Effector memory CD4-positive, alpha-beta T cell (primary cell): ENCODE data around the gene GLRX.
A peak's percentile ranks its signal among the peaks of the same experiment; 100 is the strongest.

Experiments
- DNase-seq, 3 donors: peaks; one replicate each; pipeline ENCODE4 v3.0.0-alpha.2; 2020
- H3K27ac ChIP-seq: 2 replicates; pipeline ENCODE4 v1.7.0; 2013; ENCODE audit warnings: mild to moderate bottlenecking, low read length, moderate library complexity; ENCODE audit not compliant: insufficient read depth, poor library complexity, severe bottlenecking
- H3K27me3 ChIP-seq: replicated peaks from 2 replicates; pipeline ENCODE4 v1.7.0; 2013; ENCODE audit warnings: mild to moderate bottlenecking, low read length; ENCODE audit not compliant: insufficient read depth, control insufficient read depth, poor library complexity, severe bottlenecking
- H3K36me3 ChIP-seq: 2 replicates; pipeline ENCODE4 v1.7.0; 2013; ENCODE audit warnings: mild to moderate bottlenecking, low read length, moderate library complexity; ENCODE audit not compliant: control insufficient read depth, insufficient read depth
- H3K4me1 ChIP-seq: 2 replicates; pipeline ENCODE4 v1.7.0; 2013; ENCODE audit warnings: low read length, mild to moderate bottlenecking; ENCODE audit not compliant: control insufficient read depth, insufficient read depth, poor library complexity, severe bottlenecking
- H3K4me3 ChIP-seq: 2 replicates; pipeline ENCODE4 v1.7.0; 2013; ENCODE audit warnings: low read length, low read depth, mild to moderate bottlenecking; ENCODE audit not compliant: insufficient read depth, poor library complexity, severe bottlenecking
- H3K9me3 ChIP-seq: 2 replicates; pipeline ENCODE4 v1.7.0; 2013; ENCODE audit warnings: mild to moderate bottlenecking, low read length, moderate library complexity; ENCODE audit not compliant: control insufficient read depth

GLRX gene

DNA sequence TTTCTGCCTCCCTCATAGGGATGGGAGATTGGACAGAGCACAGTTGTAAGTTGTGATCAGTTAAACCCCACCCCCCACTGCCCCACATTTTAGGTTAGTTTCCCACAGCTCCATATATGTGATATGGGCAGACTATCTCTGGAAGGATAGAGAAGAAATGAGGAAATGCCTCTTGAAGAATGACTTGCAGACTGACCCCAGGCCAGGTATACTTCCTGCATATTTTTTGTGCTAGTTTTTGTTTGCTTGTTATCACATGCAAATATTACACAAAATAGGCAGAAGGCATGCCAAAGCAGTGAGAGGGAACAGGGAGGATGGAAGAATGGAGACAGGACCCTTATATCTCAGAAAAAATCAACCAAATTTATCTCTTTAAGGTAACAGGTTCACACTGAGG lies 10.1 kb upstream of the GLRX start:
- H3K4me1 ChIP-seq = peaks cover 9% of the 10 kb centered on the region

DNA sequence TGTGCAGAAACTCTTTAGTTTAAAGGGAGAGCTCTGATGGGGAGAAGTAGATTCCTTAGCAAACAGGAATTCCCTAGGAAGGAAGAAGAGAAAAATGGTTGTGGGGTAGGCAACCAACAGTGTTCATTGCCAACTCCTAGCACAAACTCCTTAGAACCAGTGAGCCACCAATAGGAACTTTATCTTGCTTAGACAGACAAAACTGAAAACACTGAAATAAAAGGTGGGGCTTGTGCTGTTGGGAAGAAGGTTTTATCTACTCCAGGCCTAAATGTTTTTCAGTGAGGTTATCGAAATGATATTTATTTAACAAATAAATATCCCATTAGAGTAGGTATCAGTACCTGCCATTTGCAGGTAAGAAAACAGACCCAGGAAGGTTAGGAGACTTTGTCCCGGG lies 7.7 kb upstream of the GLRX start:
- no peaks in the 10 kb centered on the region for H3K27me3 ChIP-seq
- peaks cover 13% of the 10 kb centered on the region for H3K4me1 ChIP-seq
- no peaks in the 10 kb centered on the region for H3K9me3 ChIP-seq
- no peak overlapping the region for H3K27ac ChIP-seq
- H3K36me3 ChIP-seq = no peaks in the 10 kb centered on the region
- H3K4me3 ChIP-seq = no peak overlapping the region
- no peak for DNase-seq

More for the DNA sequence above, 10.1 kb upstream of the GLRX start:
- Histone ChIP-seq H3K36me3 (no peaks in the 10 kb centered on the region), H3K9me3 (no peaks in the 10 kb centered on the region), H3K4me3 (no peak overlapping the region), H3K27me3 (no peaks in the 10 kb centered on the region), H3K27ac (no peak overlapping the region)
- no peak for DNase-seq

DNA sequence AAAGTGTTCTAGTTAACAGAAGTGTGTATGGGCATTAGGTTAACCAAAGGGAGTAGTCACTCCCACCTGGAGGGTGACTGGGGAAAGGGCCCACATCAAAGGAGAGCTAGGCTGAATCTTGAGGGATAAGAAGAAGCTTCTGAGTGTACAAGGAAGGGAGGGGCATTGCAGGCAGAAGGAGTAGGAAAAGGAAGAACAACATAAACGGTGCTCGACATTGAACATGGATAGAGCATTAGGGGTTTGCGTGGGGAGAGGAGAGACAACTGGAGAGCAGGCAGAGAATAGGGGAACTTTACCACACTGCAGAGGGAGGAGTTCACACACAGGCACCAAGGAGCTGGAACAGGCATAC lies 5.3 kb upstream of the GLRX start:
- Histone ChIP-seq H3K27me3 (no peaks in the 10 kb centered on the region), H3K27ac (no peak overlapping the region), H3K4me3 (no peak overlapping the region), H3K4me1 (peaks cover 27% of the 10 kb centered on the region), H3K36me3 (no peaks in the 10 kb centered on the region), H3K9me3 (no peaks in the 10 kb centered on the region)
- no peak for DNase-seq

DNA sequence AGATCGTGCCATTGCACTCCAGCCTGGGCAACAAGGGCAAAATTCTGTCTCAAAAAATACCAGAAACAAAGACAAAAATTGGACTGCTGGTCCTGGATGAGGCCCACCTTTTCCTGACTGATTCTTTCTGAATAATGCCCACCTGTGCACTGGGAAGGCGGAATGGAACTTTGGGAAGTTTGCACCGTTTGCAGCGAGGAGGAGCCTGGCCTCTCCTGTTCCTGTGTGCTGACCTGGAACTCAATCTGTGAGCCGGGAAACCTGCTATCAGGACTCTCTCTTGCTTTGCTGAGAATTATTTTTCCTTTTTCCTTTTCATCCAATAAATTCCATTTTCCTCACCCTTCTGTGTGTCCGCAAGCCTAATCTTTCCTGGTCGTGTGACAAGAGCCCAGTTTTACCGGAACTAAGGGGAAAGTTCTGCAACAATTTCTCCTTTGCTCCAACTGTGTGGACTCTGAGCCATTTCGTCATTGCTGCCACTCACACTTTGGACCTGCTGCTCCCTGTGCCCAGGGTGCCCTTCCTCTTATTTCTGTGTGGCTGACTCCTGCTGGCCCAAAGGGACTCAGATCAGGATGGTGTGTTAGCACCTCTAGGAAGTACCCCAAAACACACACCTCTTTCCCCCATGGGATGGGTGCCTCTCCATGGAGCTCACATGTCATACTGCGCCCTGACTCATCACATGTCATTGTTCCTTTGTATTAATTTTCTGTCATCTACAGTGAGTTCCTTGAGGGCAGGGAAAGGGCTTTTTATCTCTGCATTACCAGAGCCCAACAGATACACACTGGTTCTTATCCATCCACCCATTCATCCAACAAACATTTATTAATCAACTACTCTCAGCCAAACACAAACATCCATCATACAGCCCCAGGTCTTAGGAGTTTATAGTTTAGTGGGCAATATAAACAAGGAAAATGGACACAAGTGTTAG lies 4.7 kb upstream of the GLRX start:
- Histone ChIP-seq H3K27ac (no peak overlapping the region), H3K27me3 (no peaks in the 10 kb centered on the region), H3K4me1 (peaks cover 27% of the 10 kb centered on the region), H3K4me3 (no peak overlapping the region), H3K36me3 (no peaks in the 10 kb centered on the region), H3K9me3 (no peaks in the 10 kb centered on the region)
- DNase-seq = no peak

DNA sequence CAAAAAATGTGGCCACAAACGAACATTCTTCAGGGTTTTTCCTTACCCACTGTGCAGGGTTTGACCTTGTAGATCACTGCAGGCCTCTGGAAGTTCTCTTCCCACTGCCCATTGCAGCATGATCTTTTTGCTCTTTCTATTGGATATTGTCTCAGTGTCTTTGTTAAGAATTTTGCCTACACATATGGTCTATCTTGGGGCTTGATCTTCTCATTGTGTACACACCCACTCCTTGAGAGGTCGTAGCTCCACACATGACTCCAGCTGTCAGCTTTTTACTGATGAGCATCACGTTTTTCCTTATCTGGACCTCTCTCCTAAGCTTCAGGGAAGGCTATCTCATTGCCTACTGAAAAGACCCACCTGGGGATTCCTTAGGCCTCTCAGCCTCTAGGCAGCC lies 3.0 kb upstream of the GLRX start:
- Histone ChIP-seq H3K9me3 (no peaks in the 10 kb centered on the region), H3K36me3 (no peaks in the 10 kb centered on the region), H3K27me3 (no peaks in the 10 kb centered on the region), H3K27ac (no peak overlapping the region), H3K4me3 (no peak overlapping the region), H3K4me1 (peaks cover 27% of the 10 kb centered on the region)
- no peak for DNase-seq

DNA sequence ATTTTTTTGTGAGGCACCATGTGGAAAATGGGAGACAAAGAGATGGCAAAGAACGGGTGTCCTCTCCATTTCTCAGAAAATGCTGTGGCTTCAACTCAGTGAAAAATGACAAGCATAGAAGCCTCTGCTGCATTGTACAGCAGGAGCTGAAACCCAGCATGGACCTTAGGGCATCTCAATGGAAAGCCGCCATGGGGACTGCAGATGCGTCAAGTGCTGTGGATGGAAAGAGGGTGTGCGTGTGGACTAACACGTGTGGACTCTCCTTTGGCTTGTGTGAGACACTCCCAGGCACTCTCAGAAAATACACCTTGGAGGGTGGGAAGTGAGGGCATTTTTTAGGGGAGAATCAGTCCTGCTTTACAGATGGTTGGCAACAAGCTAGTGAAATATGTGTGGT lies 2.2 kb upstream of the GLRX start:
- H3K27ac ChIP-seq = peak overlapping the region; percentile 79
- H3K36me3 ChIP-seq = no peaks in the 10 kb centered on the region
- no peaks in the 10 kb centered on the region for H3K9me3 ChIP-seq
- peak overlapping the region; percentile 77 for H3K4me3 ChIP-seq
- H3K4me1 ChIP-seq = peaks cover 27% of the 10 kb centered on the region
- DNase-seq = no peak
- no peaks in the 10 kb centered on the region for H3K27me3 ChIP-seq

DNA sequence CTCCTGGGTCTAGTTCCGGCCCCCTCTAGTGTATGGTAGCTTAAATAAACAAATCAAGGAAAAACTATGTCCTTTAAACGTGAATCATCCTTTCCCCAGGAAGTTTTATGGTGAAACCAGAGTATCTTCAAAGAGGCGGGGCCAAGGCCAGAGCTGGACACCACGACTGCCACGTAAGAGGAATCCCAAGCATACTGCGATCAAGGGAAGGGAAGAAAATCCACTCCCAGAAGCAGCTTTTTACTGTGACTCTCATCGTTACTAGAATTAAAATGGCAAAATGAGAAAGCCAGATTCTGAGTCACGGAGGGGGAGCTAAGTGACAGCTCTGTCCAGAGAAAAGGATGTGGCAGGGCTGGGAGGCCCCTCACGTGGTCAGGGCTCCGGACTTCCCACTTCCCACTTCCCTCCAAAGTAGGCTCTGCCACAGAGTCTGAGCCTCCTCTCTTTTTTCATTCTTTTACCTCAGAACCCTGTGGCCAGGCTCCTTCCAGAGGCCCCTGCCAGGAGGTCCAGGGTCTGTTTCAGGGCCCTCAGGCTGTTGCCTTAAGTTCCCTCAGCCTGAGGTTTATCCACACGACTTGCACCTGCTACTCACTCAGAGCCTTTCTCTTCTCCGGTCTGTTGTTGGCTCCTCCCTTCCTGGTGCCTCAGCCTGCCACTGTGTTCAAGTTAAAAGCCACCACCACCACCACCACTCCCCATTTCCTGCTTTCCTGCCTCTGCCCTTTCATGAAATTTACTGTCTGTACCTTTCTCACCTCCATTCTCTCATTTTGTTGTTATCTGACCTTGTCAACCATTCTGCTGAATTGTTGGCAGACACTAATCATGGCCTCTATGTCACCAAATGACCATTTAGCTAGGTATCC lies 1.4 kb upstream of the GLRX start:
- Histone ChIP-seq H3K27ac (peak overlapping the region; percentile 79), H3K36me3 (no peaks in the 10 kb centered on the region), H3K27me3 (no peaks in the 10 kb centered on the region), H3K4me1 (peaks cover 28% of the 10 kb centered on the region), H3K4me3 (peak overlapping the region; percentile 77), H3K9me3 (no peaks in the 10 kb centered on the region)
- peak; percentile 40 to 62 (median 54) for DNase-seq

DNA sequence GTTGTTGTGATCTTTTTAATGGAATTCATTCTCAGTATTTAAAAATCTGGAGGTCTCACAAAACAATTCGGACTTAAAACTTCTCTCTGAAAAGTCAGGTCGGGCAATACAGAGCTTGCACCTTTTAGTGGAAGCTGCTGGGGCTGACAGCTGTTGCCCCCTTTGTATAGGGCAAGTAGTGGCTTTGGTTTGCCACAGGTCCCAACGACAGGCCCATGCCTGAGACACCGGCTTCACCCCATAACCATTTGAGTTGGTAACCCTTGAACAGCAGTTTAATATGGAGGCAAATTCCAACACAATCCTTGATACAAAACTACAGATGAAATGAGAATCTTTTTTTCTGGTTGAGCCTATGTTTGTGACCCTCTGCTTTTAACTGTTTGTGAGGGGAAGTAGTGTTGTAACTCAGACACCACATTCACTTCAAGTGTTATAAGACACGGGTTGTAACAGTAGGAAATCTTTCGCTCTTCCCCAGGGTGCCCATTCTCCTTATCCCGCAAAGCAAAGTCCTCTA lies 752 bp upstream of the GLRX start:
- Histone ChIP-seq H3K9me3 (no peaks in the 10 kb centered on the region), H3K27me3 (no peaks in the 10 kb centered on the region), H3K4me1 (peaks cover 35% of the 10 kb centered on the region), H3K36me3 (no peaks in the 10 kb centered on the region), H3K27ac (peak overlapping the region; percentile 79), H3K4me3 (peak overlapping the region; percentile 77)
- DNase-seq = no peak

DNA sequence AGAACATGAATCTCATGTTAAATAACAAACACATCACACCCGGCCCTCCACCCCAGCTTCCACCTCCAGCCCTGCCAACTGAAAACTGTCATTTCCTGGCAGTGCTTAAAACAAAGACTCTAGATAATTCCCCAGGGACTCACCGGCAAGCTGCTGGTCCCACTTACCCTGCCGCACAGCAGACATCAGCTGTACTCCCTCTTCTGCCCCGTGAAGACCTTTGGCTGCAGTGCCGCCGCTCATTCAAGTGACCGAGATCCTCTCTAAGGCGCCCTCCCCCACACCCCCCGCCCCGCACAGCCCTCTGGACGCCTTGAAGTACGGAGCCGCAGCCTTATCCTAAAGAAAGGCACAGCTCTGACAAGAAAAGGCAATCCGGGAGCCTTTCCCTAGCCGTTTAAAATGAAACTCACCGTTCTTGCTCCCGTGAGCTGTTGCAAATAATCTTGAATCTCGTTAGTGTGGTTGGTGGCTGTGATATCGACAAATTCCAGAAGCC lies 434 bp downstream of the GLRX start:
- H3K9me3 ChIP-seq = no peaks in the 10 kb centered on the region
- peaks cover 45% of the 10 kb centered on the region for H3K4me1 ChIP-seq
- DNase-seq = no peak
- peak overlapping the region; percentile 79 for H3K27ac ChIP-seq
- H3K27me3 ChIP-seq = no peaks in the 10 kb centered on the region
- peak overlapping the region; percentile 77 for H3K4me3 ChIP-seq
- no peaks in the 10 kb centered on the region for H3K36me3 ChIP-seq
